Trophoblast cell (in vitro differentiated cells and primary cell): Measurements from ENCODE around the gene IFI44.

Experiments
- DNase-seq, 2 donors: peaks; one replicate each; pipeline ENCODE4 v3.0.0-alpha.2; 2016
- H2AFZ ChIP-seq: 2 replicates; pipeline ENCODE4 v1.6.1; 2013; ENCODE audit warnings: low read length, moderate library complexity, mild to moderate bottlenecking; ENCODE audit not compliant: insufficient read depth, poor library complexity
- H2AK5ac ChIP-seq: 2 replicates; pipeline ENCODE4 v1.6.1; 2013; ENCODE audit warnings: mild to moderate bottlenecking, low read length
- H2BK120ac ChIP-seq: 2 replicates; pipeline ENCODE4 v1.6.1; 2013; ENCODE audit warnings: low read length, mild to moderate bottlenecking, moderate library complexity; ENCODE audit not compliant: insufficient read depth, poor library complexity
- H2BK12ac ChIP-seq: 2 replicates; pipeline ENCODE4 v1.6.1; 2013; ENCODE audit warnings: mild to moderate bottlenecking, low read length, moderate library complexity
- H2BK5ac ChIP-seq: 2 replicates; pipeline ENCODE4 v1.6.1; 2013; ENCODE audit warnings: low read length, low read depth, moderate library complexity, mild to moderate bottlenecking; ENCODE audit not compliant: poor library complexity
- H3K14ac ChIP-seq: 2 replicates; pipeline ENCODE4 v1.6.1; 2013; ENCODE audit warnings: mild to moderate bottlenecking, low read length
- H3K18ac ChIP-seq: 2 replicates; pipeline ENCODE4 v1.6.1; 2013; ENCODE audit warnings: mild to moderate bottlenecking, low read length
- H3K23ac ChIP-seq: 2 replicates; pipeline ENCODE4 v1.6.1; 2013; ENCODE audit warnings: low read length
- H3K27ac ChIP-seq: 2 replicates; pipeline ENCODE4 v1.5.1; 2013; ENCODE audit warnings: low read depth, mild to moderate bottlenecking, inconsistent platforms, low read length, moderate library complexity
- H3K27me3 ChIP-seq: 2 replicates; pipeline ENCODE4 v1.6.1; 2013; ENCODE audit warnings: inconsistent platforms, mild to moderate bottlenecking, low read length, moderate library complexity; ENCODE audit not compliant: insufficient read depth
- H3K36me3 ChIP-seq, 2 experiments: 1 replicate in 1 of 2; 2 replicates in 1 of 2; pipeline ENCODE4 v1.6.1; 2013; ENCODE audit warnings: low read length in 2 of 2, mild to moderate bottlenecking in 2 of 2, moderate library complexity in 1 of 2; ENCODE audit not compliant: insufficient read depth in 2 of 2, control insufficient read depth in 1 of 2
- H3K4ac ChIP-seq: 2 replicates; pipeline ENCODE4 v1.6.1; 2013; ENCODE audit warnings: low read depth, mild to moderate bottlenecking, low read length, moderate library complexity
- H3K4me1 ChIP-seq, 2 experiments: 1 replicate in 1 of 2; 2 replicates in 1 of 2; pipeline ENCODE4 v1.6.1; 2013; ENCODE audit warnings: low read length in 2 of 2, mild to moderate bottlenecking in 2 of 2, moderate library complexity in 1 of 2; ENCODE audit not compliant: insufficient read depth in 2 of 2, control insufficient read depth in 1 of 2
- H3K4me2 ChIP-seq: 2 replicates; pipeline ENCODE4 v1.6.1; 2013; ENCODE audit warnings: inconsistent platforms, mild to moderate bottlenecking, low read length, moderate library complexity
- H3K4me3 ChIP-seq: 2 replicates; pipeline ENCODE4 v1.5.1; 2013; ENCODE audit warnings: mild to moderate bottlenecking, low read depth, low read length, inconsistent platforms
- H3K79me1 ChIP-seq: one replicate; pipeline ENCODE4 v1.6.1; 2013; ENCODE audit warnings: low read length
- H3K79me2 ChIP-seq: 2 replicates; pipeline ENCODE4 v1.6.1; 2013; ENCODE audit warnings: low read length, mild to moderate bottlenecking; ENCODE audit not compliant: control insufficient read depth, insufficient read depth, poor library complexity
- H3K9ac ChIP-seq: 2 replicates; pipeline ENCODE4 v1.6.1; 2013; ENCODE audit warnings: mild to moderate bottlenecking, low read length
- H3K9me3 ChIP-seq: 2 replicates; pipeline ENCODE4 v1.6.1; 2013; ENCODE audit warnings: low read depth, mild to moderate bottlenecking, control low read depth, inconsistent platforms, low read length; ENCODE audit not compliant: insufficient read depth
- H4K12ac ChIP-seq: 2 replicates; pipeline ENCODE4 v1.6.1; 2013; ENCODE audit warnings: low read depth, mild to moderate bottlenecking, low read length, moderate library complexity
- H4K8ac ChIP-seq: 2 replicates; pipeline ENCODE4 v1.6.1; 2013; ENCODE audit warnings: low read depth, mild to moderate bottlenecking, low read length, moderate library complexity
- H4K91ac ChIP-seq: one replicate; pipeline ENCODE4 v1.6.1; 2013; ENCODE audit warnings: low read depth, mild to moderate bottlenecking, low read length, moderate library complexity
- WGBS: extraction: QIAGEN DNeasy Blood & Tissue Kit; methylation state at CpG from one replicate; pipeline ENCODE4 v1.1.7; 2013; ENCODE audit warnings: missing lambda C conversion rate; ENCODE audit not compliant: insufficient read length, insufficient coverage; ENCODE audit errors: extremely low coverage; 5-methylcytosine and 5-hydroxymethylcytosine counted together

IFI44 gene

GRCh38 chr1:78699813-78700212, 50.2 kb downstream of the IFI44 start:
- no peak overlapping the region for H3K27ac ChIP-seq
- H2BK5ac ChIP-seq: no peak overlapping the region
- H3K4me3 ChIP-seq: no peak overlapping the region
- H2AFZ ChIP-seq: no peak overlapping the region
- H3K14ac ChIP-seq: no peak overlapping the region
- no peak overlapping the region for H3K4ac ChIP-seq
- no peaks in the 10 kb centered on the region for H3K36me3 ChIP-seq
- DNase-seq: no peak
- H2BK12ac ChIP-seq: no peak overlapping the region
- H3K18ac ChIP-seq: no peak overlapping the region
- H3K27me3 ChIP-seq: no peaks in the 10 kb centered on the region
- no peak overlapping the region for H3K4me2 ChIP-seq
- no peak overlapping the region for H4K91ac ChIP-seq
- no peak overlapping the region for H4K12ac ChIP-seq
- no peak overlapping the region for H3K23ac ChIP-seq
- peaks cover 3% of the 10 kb centered on the region for H3K9me3 ChIP-seq
- no peak overlapping the region for H4K8ac ChIP-seq
- no peaks in the 10 kb centered on the region for H3K79me2 ChIP-seq
- H3K9ac ChIP-seq: no peak overlapping the region
- H3K79me1 ChIP-seq: no peaks in the 10 kb centered on the region
- no peak overlapping the region for H2AK5ac ChIP-seq
- H3K4me1 ChIP-seq: no peaks in the 10 kb centered on the region
- no peak overlapping the region for H2BK120ac ChIP-seq

GRCh38 chr1:78702426-78702825, 52.8 kb downstream of the IFI44 start:
- Histone ChIP-seq H3K79me2 (no peaks in the 10 kb centered on the region), H2AFZ (no peak overlapping the region), H3K79me1 (no peaks in the 10 kb centered on the region), H3K4me1 (no peaks in the 10 kb centered on the region), H3K23ac (no peak overlapping the region), H3K14ac (no peak overlapping the region), H3K36me3 (no peaks in the 10 kb centered on the region), H3K4me2 (no peak overlapping the region), H3K9ac (no peak overlapping the region), H2AK5ac (no peak overlapping the region), H2BK5ac (no peak overlapping the region), H3K4ac (no peak overlapping the region), H2BK12ac (no peak overlapping the region), H3K4me3 (no peak overlapping the region), H4K12ac (no peak overlapping the region), H2BK120ac (no peak overlapping the region), H3K27ac (no peak overlapping the region), H4K8ac (no peak overlapping the region), H3K27me3 (no peaks in the 10 kb centered on the region), H3K18ac (no peak overlapping the region), H4K91ac (no peak overlapping the region), H3K9me3 (peaks cover 3% of the 10 kb centered on the region)
- WGBS: no CpG with 5 or more reads among the region's 2 CpGs
- no peak for DNase-seq

GRCh38 chr1:78703806-78704205, 54.2 kb downstream of the IFI44 start:
- no peak overlapping the region for H3K4ac ChIP-seq
- no peak for DNase-seq
- H3K4me3 ChIP-seq: no peak overlapping the region
- no peak overlapping the region for H2AFZ ChIP-seq
- no peak overlapping the region for H2BK5ac ChIP-seq
- H2BK120ac ChIP-seq: no peak overlapping the region
- no CpG with 5 or more reads among the region's 4 CpGs for WGBS
- no peak overlapping the region for H3K9ac ChIP-seq
- H3K23ac ChIP-seq: no peak overlapping the region
- no peaks in the 10 kb centered on the region for H3K79me1 ChIP-seq
- no peak overlapping the region for H4K8ac ChIP-seq
- no peak overlapping the region for H4K91ac ChIP-seq
- peaks cover 3% of the 10 kb centered on the region for H3K9me3 ChIP-seq
- no peak overlapping the region for H2BK12ac ChIP-seq
- H3K79me2 ChIP-seq: no peaks in the 10 kb centered on the region
- no peak overlapping the region for H4K12ac ChIP-seq
- H3K14ac ChIP-seq: no peak overlapping the region
- H3K27ac ChIP-seq: no peak overlapping the region
- H3K27me3 ChIP-seq: no peaks in the 10 kb centered on the region
- no peak overlapping the region for H3K18ac ChIP-seq
- H2AK5ac ChIP-seq: no peak overlapping the region
- no peak overlapping the region for H3K4me2 ChIP-seq
- H3K36me3 ChIP-seq: no peaks in the 10 kb centered on the region
- H3K4me1 ChIP-seq: no peaks in the 10 kb centered on the region

GRCh38 chr1:78712467-78713051, 62.9 kb downstream of the IFI44 start:
- H3K4ac ChIP-seq: no peak overlapping the region

More at GRCh38 chr1:78712467-78713051, 62.9 kb downstream of the IFI44 start:
- DNase-seq: no peak
- Histone ChIP-seq H3K23ac (no peak overlapping the region), H3K18ac (no peak overlapping the region), H3K79me1 (no peaks in the 10 kb centered on the region), H3K79me2 (no peaks in the 10 kb centered on the region), H2BK5ac (no peak overlapping the region), H3K4me2 (no peak overlapping the region), H3K4me1 (no peaks in the 10 kb centered on the region), H2BK120ac (no peak overlapping the region), H3K36me3 (no peaks in the 10 kb centered on the region), H3K27me3 (no peaks in the 10 kb centered on the region), H3K27ac (no peak overlapping the region), H4K8ac (no peak overlapping the region), H3K14ac (no peak overlapping the region), H2AFZ (no peak overlapping the region), H3K9ac (no peak overlapping the region), H4K91ac (no peak overlapping the region), H4K12ac (no peak overlapping the region), H2AK5ac (no peak overlapping the region), H3K4me3 (no peak overlapping the region), H2BK12ac (no peak overlapping the region), H3K9me3 (no peaks in the 10 kb centered on the region)
- no CpG with 5 or more reads among the region's 3 CpGs for WGBS
